CD4-positive, alpha-beta T cell treated with Interleukin-17A for 4 hours (primary cell): ENCODE data around the gene DYNLT3.

Experiments
- DNase-seq: peaks from one replicate; pipeline ENCODE4 v3.0.0-alpha.2; 2020; ENCODE audit warnings: mixed read lengths

DYNLT3 gene

GRCh38 chrX:37840931-37841330 lies 6.4 kb downstream of the DYNLT3 start:
- no peak for DNase-seq

DNA sequence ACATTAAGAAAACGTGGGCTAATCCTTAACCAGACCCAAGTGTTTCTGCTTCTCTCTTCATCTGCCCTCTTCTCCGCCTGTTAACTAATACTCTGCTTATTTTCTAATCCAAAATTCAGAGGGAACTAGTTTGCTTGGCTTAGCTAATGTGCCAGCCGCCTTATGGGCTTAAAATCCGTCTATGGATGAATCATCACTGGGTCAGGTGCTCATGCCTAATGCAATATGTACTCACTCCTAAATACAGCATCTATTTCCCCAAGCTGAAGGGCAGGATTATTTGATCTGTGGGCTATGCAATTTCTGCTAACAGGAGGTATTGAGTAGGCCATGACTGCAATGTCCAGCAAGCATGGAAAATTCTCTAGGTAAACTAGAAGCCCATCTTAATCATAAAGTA lies 12.4 kb downstream of the DYNLT3 start:
- no peak for DNase-seq

DNA sequence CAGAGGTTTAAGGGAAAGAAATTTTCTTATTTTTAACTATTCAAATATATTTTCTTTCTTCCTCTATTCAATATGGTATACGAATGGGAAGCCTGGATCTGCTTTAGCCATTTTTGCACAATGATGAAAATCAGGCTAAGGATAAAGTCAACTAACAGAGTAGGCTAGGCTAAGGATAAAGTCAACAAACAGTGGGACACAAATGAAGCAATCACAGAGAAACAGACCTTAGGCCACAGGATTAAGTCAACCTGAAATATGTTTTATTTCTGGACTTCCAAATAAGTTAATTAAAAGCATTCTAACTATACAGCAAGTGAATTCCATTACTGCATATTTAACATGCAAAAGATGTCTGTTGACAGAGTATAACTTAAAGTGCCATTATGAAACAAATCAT lies 17.0 kb downstream of the DYNLT3 start:
- no peak for DNase-seq

DNA sequence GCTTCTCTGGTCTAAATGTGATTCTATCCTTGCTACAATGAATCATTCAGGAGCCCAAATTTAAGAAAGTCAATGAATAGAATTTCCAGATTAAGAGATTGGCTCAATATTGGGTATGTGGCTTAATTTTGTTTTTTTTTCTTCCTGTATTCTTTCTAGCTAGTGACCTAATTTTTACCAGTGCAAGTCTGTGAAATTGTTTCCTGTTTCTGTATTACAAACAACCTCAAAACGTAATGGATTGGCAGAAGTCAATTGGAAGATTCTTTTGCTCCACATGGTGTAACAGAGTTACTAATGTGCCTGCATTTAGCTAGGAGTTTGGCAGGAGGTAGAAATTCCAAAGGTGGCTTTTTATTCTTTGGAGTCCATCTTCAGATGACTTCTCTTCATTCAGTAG lies 17.6 kb downstream of the DYNLT3 start:
- no peak for DNase-seq

GRCh38 chrX:37825215-37825842 lies 22.0 kb downstream of the DYNLT3 start:
- DNase-seq = peak; percentile 68

GRCh38 chrX:37824491-37825214 lies 22.7 kb downstream of the DYNLT3 start:
- DNase-seq = no peak

DNA sequence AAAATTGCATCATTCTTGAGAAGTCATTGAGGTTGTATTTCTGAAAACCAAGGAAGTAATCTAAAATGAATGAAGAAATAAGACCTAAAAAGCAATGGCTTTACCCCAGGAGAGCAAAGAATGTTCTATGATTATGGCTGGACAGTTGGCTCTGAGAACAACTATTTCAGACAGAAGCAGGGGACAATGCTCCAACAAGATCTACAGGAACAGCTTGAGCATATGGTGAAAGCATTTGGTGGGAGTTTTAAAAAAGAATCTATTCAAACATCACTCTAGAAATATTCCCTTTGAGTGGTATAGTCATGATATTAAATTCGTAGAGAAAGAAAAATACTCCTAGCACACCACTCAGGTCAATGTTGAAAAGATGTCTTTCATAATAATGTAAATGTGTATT lies 26.7 kb downstream of the DYNLT3 start:
- no peak for DNase-seq

DNA sequence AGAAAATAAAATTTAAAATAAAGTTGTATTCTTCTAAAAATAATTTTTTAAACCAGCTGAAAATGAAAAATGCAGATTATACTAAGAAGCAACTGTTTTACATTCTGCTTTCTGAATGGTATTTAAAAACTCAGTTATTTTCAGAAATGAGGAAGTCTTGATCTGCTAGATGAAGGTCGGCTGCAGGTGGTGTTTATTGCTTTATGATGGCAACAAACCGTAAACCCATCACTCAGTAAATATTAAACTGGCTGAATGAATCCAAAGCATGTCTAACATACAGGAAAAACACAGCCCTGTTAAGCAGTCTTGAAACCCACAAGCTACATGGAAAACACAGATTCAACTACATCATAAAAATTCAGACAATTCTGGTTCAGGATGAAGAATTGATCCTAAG lies 29.3 kb downstream of the DYNLT3 start:
- DNase-seq = no peak

- DNase-seq = no peak
These were observed 29.8 kb downstream of the DYNLT3 start for GRCh38 chrX:37817579-37817978.

- no peak for DNase-seq
These were observed 30.2 kb downstream of the DYNLT3 start for GRCh38 chrX:37817176-37817575.

DNA sequence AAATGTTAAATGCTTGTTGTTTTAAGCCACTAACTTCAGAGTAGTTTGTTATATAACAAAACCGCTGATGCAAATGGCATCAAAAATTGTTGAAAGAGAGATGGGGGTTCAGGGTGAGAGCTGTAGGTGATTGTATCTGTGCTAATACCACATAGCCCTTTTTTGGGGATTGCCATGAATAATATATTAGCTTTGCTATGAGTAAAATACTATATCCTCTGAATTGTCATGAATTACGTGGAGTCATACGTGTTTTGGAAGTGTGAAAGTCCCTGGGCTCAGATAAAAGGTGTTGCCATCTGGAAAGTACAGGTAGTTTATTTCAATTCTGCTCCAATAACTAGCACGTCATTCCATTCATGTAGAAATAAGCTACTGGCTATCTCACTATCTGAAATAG lies 30.6 kb downstream of the DYNLT3 start:
- no peak for DNase-seq

GRCh38 chrX:37815366-37815765 lies 32.0 kb downstream of the DYNLT3 start:
- DNase-seq = no peak

DNA sequence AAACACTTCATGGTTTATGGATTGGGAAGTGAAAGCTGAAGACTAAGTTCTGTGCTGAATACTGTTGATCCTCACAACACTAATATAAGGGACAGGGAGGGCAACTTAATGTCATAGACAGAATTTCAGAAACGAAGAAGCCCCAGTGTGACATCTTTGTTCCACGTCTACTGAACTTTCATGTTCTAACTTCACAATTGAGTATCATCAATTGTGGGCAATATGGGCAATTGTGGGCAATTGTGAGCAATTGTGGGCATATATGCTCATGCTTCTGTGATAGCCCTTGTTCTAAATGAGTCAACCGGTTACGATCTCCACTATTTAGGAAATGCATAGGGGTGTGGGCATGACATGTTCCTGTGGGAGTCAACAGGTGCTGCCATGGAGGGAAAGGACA lies 33.8 kb downstream of the DYNLT3 start:
- DNase-seq = no peak

DNA sequence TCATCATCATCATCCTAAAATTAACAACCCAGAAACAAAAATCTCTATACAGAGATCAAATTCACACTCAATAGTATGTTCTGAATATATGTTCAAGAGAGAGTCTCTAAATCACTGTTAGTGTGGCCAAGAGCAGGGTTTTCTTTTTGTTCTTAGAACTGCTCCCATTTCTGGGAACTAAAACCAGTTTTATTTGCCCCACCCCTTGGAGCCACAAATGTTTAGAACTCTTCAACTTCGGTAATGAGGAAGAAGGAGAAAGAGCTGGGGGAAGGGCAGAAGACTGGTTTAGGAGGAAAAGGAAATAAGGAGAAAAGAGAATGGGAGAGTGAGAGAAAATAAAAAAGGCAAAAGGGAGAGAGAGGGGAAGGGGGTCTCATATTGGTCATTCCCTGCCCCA lies 35.3 kb downstream of the DYNLT3 start:
- DNase-seq = no peak

DNA sequence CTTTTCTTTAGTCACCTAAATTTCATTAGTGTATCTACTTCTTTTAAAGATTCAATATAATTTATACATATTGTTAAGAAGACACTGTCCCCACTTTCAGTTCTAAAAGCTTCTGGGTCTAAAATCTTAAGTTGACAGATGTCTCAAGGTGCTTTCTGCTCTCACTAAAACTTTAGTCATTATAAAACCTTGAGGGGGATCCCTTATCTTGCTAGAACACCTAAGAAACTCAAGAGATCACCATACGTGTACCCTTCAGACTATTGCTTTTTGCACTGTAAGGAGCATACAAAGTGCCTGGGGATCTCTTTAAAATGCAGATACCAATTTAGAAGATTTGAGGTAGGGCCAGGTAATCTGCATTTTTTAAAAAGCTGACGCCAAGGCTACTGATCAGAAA lies 37.4 kb downstream of the DYNLT3 start:
- no peak for DNase-seq

- no peak for DNase-seq
These were observed 44.3 kb downstream of the DYNLT3 start for GRCh38 chrX:37803057-37803456.

DNA sequence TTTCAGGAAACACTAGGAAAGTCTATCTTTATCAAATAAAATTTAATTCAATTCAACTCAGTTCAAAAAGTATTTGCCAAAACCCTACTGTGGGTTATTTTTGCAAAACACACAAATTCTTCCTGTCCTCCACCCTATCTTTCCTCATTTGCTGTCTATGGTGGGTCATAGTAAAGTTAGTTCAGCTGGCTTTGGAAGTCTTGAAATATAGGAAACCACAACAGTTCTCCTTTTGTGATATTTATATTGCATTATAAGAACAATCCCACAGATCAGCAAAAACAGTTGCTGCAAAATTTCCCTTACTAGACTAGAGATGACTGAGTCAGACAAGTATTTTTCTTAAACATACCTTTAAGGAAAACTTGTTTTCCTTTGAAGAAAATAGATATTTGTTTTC lies 45.3 kb downstream of the DYNLT3 start:
- DNase-seq = no peak

- DNase-seq = no peak
These were observed 46.7 kb downstream of the DYNLT3 start for GRCh38 chrX:37800717-37801116.

DNA sequence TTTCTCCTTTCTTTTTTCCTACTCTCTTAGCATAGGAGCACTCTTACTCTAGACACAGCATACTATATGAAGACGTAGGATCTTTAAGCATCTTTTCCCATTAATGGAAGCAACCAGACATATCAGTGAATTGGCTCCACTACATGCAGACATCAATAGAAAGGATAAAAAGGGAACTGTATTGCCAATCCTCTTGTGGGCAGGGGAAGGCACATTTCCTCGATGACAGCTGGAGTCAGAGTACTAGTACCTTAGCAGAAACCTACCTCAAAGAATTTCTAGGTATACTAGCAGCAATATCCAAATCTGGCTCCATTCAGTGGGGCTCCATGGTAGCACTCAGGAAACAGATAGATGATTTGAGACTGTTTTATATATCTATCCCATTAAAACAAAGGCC lies 47.4 kb downstream of the DYNLT3 start:
- DNase-seq = no peak

DNA sequence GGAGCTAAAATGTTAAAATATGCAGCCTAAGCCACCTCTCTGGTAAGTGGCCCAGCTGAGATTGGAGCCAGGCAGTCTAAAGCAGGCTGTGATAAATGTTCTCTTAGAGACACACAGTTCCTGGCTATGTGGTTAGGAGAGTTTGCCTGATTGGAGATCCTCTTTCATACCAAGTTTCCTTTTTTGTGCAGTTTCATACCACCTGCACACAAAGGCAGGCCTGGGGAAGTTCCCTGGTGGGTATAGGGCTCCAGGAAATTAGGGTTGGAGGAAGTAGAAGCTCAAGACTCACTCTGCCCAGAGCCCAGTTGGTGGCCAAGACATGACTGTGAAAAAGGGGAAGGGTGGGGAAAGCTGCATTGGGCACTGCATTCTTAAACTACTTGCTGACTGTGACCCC lies 50.6 kb downstream of the DYNLT3 start:
- no peak for DNase-seq

GRCh38 chrX:37796310-37796709 lies 51.1 kb downstream of the DYNLT3 start:
- DNase-seq = no peak
